GM12878 (cell line): ENCODE data around the gene TUBA8.

Experiments used
- BACH1 ChIP-seq: fragments of 450-650 bp; IDR thresholded peaks from 2 replicates; pipeline ENCODE4 v1.6.1; 2017; ENCODE audit warnings: mild to moderate bottlenecking, borderline replicate concordance
- CTCF ChIP-seq, 3 experiments: IDR thresholded peaks in 2 of 3; conservative IDR thresholded peaks in 1 of 3; 2 replicates each; pipeline ENCODE4 v1.5.1; 2011; ENCODE audit warnings: low read depth in 3 of 3, low read length in 3 of 3, mild to moderate bottlenecking in 3 of 3, control low read depth in 2 of 3, moderate library complexity in 2 of 3, inconsistent platforms in 1 of 3, mixed read lengths in 1 of 3; ENCODE audit not compliant: control insufficient read depth in 2 of 3, insufficient read depth in 1 of 3; ENCODE audit errors: extremely low read depth in 1 of 3
- EZH2 ChIP-seq: IDR thresholded peaks from 2 replicates; pipeline ENCODE4 v1.6.1; 2012; ENCODE audit warnings: low read depth, mild to moderate bottlenecking, control low read depth, inconsistent platforms, low read length, borderline replicate concordance; ENCODE audit not compliant: control insufficient read depth

GRCh38 chr22:18145676-18146388 is 35.2 kb downstream of the TUBA8 start:
- no peak for TF ChIP-seq CTCF (IDR thresholded peaks at IDR 0.05 in 2 of 3, conservative IDR thresholded peaks at IDR 0.05 in 1 of 3; ENCODE audit: control insufficient read depth in 2 of 3, extremely low read depth in 1 of 3, insufficient read depth in 1 of 3, low read depth in 3 of 3, low read length in 3 of 3)
- no peak for TF ChIP-seq BACH1
- TF ChIP-seq EZH2, result no peak
